SK-N-SH (cell line): ENCODE data around the gene CPN1. TPM values are rescaled to one million over a fixed set of nuclear protein-coding genes. Genes with fewer than 3 reads are reported as not detected.
"Not testable (repeated sequence)": the region's sequence is repeated elsewhere in the genome, so short reads cannot be mapped to it uniquely, and the experiment has no call there.

Experiments
- CTCF ChIA-PET: fragments of 300-600, 350-600 bp; formaldehyde crosslinking; extraction: SDS; loops from one replicate; lab custom pipeline; 2021; lab: Yijun Ruan, JAX
- POLR2A ChIA-PET: fragments of 350-600 bp; sonication (Branson Sonifier 250); formaldehyde crosslinking; extraction: SDS; loops from one replicate; lab custom pipeline; 2020; ENCODE audit warnings: antibody characterized with exemption, inconsistent platforms; lab: Yijun Ruan, JAX
- DNase-seq: peaks from one replicate; pipeline ENCODE4 v3.0.0; 2012
- H2AFZ ChIP-seq: fragments of 200-600 bp; sonication (generic); 2 replicates; pipeline ENCODE4 v1.8.1; 2016; ENCODE audit warnings: antibody characterized with exemption, mild to moderate bottlenecking, low read depth
- H3F3A ChIP-seq: fragments of 200-600 bp; sonication (generic); replicated peaks from 2 replicates; pipeline ENCODE3; 2016; ENCODE audit warnings: antibody characterized with exemption, mild to moderate bottlenecking; ENCODE audit not compliant: insufficient read depth
- H3K27ac ChIP-seq, 2 experiments: fragments of 200-500 bp in 1 of 2; fragments of 200-600 bp in 1 of 2; sonication (Bioruptor generic) in 1 of 2; sonication (generic), shearing (Covaris generic) in 1 of 2; 2 replicates each; pipeline versions ENCODE4 v1.5.1 to v1.6.1; 2014 to 2016; ENCODE audit warnings: low read depth in 2 of 2, inconsistent platforms in 1 of 2, low read length in 1 of 2, mild to moderate bottlenecking in 1 of 2, mixed read lengths in 1 of 2
- H3K27me3 ChIP-seq: fragments of 200-600 bp; sonication (generic), shearing (Covaris generic); 2 replicates; pipeline ENCODE4 v1.6.1; 2016; ENCODE audit warnings: mixed run types; ENCODE audit not compliant: insufficient read depth
- H3K36me3 ChIP-seq, 2 experiments: fragments of 200-500 bp in 1 of 2; fragments of 200-600 bp in 1 of 2; sonication (Bioruptor generic) in 1 of 2; sonication (generic) in 1 of 2; replicated peaks in 1 of 2; 2 replicates each; pipeline versions ENCODE3 to v1.5.1; 2014 to 2016; ENCODE audit warnings: low read length in 1 of 2, mild to moderate bottlenecking in 1 of 2; ENCODE audit not compliant: insufficient read depth in 2 of 2, control insufficient read depth in 1 of 2
- H3K4me1 ChIP-seq, 2 experiments: fragments of 200-500 bp in 1 of 2; fragments of 200-600 bp in 1 of 2; sonication (Bioruptor generic) in 1 of 2; sonication (generic), shearing (Covaris generic) in 1 of 2; 2 replicates each; pipeline versions ENCODE4 v1.5.1 to v1.6.1; 2014 to 2016; ENCODE audit warnings: low read depth in 1 of 2, low read length in 1 of 2, mixed run types in 1 of 2; ENCODE audit not compliant: insufficient read depth in 2 of 2, control insufficient read depth in 1 of 2
- H3K4me2 ChIP-seq: fragments of 200-600 bp; sonication (generic), shearing (Covaris generic); 2 replicates; pipeline ENCODE4 v1.6.1; 2017; ENCODE audit warnings: mixed run types
- H3K4me3 ChIP-seq, 2 experiments: fragments of 200-500 bp in 1 of 2; fragments of 200-600 bp in 1 of 2; sonication (Bioruptor generic) in 1 of 2; sonication (generic), shearing (Covaris generic) in 1 of 2; 2 replicates each; pipeline versions ENCODE4 v1.5.1 to v1.8.1; 2014 to 2016; ENCODE audit warnings: low read depth in 2 of 2, inconsistent platforms in 1 of 2, low read length in 1 of 2, mild to moderate bottlenecking in 1 of 2, mixed read lengths in 1 of 2, moderate library complexity in 1 of 2
- H3K79me2 ChIP-seq: fragments of 200-600 bp; sonication (generic); 2 replicates; pipeline ENCODE4 v1.8.1; 2017; ENCODE audit warnings: mild to moderate bottlenecking; ENCODE audit not compliant: insufficient read depth
- H3K9ac ChIP-seq: fragments of 200-600 bp; sonication (generic); 2 replicates; pipeline ENCODE4 v1.6.1; 2017; ENCODE audit warnings: mixed run types
- H3K9me2 ChIP-seq: fragments of 200-600 bp; sonication (generic); 2 replicates; pipeline ENCODE4 v1.6.1; 2017; ENCODE audit warnings: mixed run types
- H3K9me3 ChIP-seq: fragments of 200-600 bp; sonication (generic); 2 replicates; pipeline ENCODE4 v1.6.1; 2017; ENCODE audit warnings: mixed run types, mild to moderate bottlenecking, moderate library complexity
- H4K20me1 ChIP-seq: fragments of 200-600 bp; sonication (generic); 2 replicates; pipeline ENCODE4 v1.6.1; 2017; ENCODE audit warnings: mild to moderate bottlenecking, mixed run types; ENCODE audit not compliant: insufficient read depth
- CHD2 ChIP-seq: fragments of 150-350 bp; IDR thresholded peaks from 2 replicates; pipeline ENCODE4 v1.6.1; 2018; ENCODE audit warnings: low read length; ENCODE audit not compliant: partially characterized antibody
- GABPA ChIP-seq: IDR thresholded peaks from 2 replicates; pipeline ENCODE4 v1.4.0; 2012; ENCODE audit warnings: low read depth, mild to moderate bottlenecking
- JUND ChIP-seq: IDR thresholded peaks from 2 replicates; pipeline ENCODE4 v1.4.0; 2012
- NFIC ChIP-seq: IDR thresholded peaks from 2 replicates; pipeline ENCODE4 v1.4.0; 2012; ENCODE audit warnings: borderline replicate concordance
- PBX3 ChIP-seq: IDR thresholded peaks from 2 replicates; pipeline ENCODE4; 2012
- RCOR1 ChIP-seq: fragments of 150-350 bp; IDR thresholded peaks from 2 replicates; pipeline ENCODE4 v1.6.1; 2017; ENCODE audit warnings: antibody characterized with exemption, low read length
- RFX5 ChIP-seq: IDR thresholded peaks from 2 replicates; pipeline ENCODE4 v1.6.1; 2012; ENCODE audit warnings: mild to moderate bottlenecking, improper control_type of control experiment, low read length
- RXRA ChIP-seq: IDR thresholded peaks from 2 replicates; pipeline ENCODE4 v1.4.0; 2012; ENCODE audit warnings: low read depth, mild to moderate bottlenecking, borderline replicate concordance
- SMC3 ChIP-seq: IDR thresholded peaks from 2 replicates; pipeline ENCODE4 v1.6.1; 2012; ENCODE audit warnings: low read depth, low read length, improper control_type of control experiment
- TCF12 ChIP-seq: IDR thresholded peaks from 2 replicates; pipeline ENCODE4 v1.4.0; 2012
- whole genome bisulfite sequencing: methylation state at CpG from one replicate; pipeline ENCODE4 v1.1.6; 2017; ENCODE audit warnings: low lambda C conversion rate; 5-methylcytosine and 5-hydroxymethylcytosine counted together
- polyA plus RNA-seq, 3 experiments: library from polyadenylated mRNA; depleted of rRNA; stranded (reverse); fragments of >200 nt; gene quantifications; 2 replicates each; pipeline ENCODE4 v1.2.3, GENCODE V29; 2012
- TF ChIP-seq, protein P1 (sequence below): fragments of 150-350 bp; IDR thresholded peaks from 2 replicates; pipeline ENCODE4 v1.6.1; 2017; ENCODE audit warnings: antibody characterized with exemption, low read length, low read depth, borderline replicate concordance
- TF ChIP-seq, protein P2 (sequence below): fragments of 200-600 bp; sonication (generic); IDR thresholded peaks from 2 replicates; pipeline ENCODE4 v1.6.1; 2017; ENCODE audit warnings: antibody characterized with exemption, mild to moderate bottlenecking, moderate library complexity

Gene CPN1
- polyA plus RNA-seq, 1 of the 3 experiments (the other 2 are of a cell fraction), result not detected

DNA sequence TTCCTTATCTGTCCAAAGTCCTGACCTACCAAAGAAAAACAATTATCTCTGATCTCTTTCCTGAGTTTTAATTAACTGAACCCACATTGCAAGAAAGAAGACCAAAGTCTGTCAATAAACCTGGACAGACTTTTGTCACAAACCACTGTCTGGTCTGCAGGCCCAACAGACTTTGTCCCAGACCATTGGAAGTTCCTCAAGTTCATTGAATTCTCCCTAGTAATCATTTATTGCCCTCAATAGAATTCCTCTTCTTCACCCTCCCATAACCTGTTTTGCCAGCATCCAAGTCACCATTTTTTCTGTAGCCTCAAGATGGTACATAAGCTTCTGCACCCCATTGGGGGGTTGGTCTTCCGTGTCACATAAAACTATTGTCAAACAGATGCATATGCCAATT, 68.0 kb downstream of the CPN1 start:
- H3K79me2 ChIP-seq, result peaks cover 9% of the 10 kb centered on the region
- 100% methylated on average over 1 of the region's 1 CpG for WGBS

GRCh38 chr10:100011906-100012305, 69.8 kb downstream of the CPN1 start:
- POLR2A ChIA-PET, DNase-seq: not testable (repeated sequence)
- WGBS, result 91% methylated on average over 20 of the region's 20 CpGs

More for the DNA sequence above, 68.0 kb downstream of the CPN1 start:
- DNase-seq, result no peak
- Histone ChIP-seq H3K4me2 (no peak overlapping the region), H2AFZ (no peak overlapping the region), H3K4me1 (peaks cover 0 to 2% of the 10 kb centered on the region in 2 experiments; a peak in 2 of 4 replicates), H3K27me3 (no peaks in the 10 kb centered on the region), H3K9ac (no peak overlapping the region), H3K27ac (no peak overlapping the region), H3K9me2 (no peaks in the 10 kb centered on the region), H4K20me1 (no peaks in the 10 kb centered on the region), H3K4me3 (no peak overlapping the region), H3F3A (peaks cover 7% of the 10 kb centered on the region), H3K9me3 (no peaks in the 10 kb centered on the region), H3K36me3 (no peaks in the 10 kb centered on the region)
- no peak for TF ChIP-seq TCF12
- TF ChIP-seq SMC3, result no peak
- TF ChIP-seq JUND, result no peak
- no peak for TF ChIP-seq NFIC
- TF ChIP-seq, protein P1, sequence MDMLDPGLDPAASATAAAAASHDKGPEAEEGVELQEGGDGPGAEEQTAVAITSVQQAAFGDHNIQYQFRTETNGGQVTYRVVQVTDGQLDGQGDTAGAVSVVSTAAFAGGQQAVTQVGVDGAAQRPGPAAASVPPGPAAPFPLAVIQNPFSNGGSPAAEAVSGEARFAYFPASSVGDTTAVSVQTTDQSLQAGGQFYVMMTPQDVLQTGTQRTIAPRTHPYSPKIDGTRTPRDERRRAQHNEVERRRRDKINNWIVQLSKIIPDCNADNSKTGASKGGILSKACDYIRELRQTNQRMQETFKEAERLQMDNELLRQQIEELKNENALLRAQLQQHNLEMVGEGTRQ, result no peak
- TF ChIP-seq RXRA, result no peak
- CTCF ChIA-PET, result interaction anchor here (0.6 to 1.5 kb wide), 2 partner anchors 21 to 168 kb away, joined by 3 to 9 read pairs; no protein-coding TSS in a partner anchor
- POLR2A ChIA-PET, result interaction anchor here (1.0 kb wide), 1 partner anchor 14 kb away, joined by 3 read pairs; no protein-coding TSS in a partner anchor

DNA sequence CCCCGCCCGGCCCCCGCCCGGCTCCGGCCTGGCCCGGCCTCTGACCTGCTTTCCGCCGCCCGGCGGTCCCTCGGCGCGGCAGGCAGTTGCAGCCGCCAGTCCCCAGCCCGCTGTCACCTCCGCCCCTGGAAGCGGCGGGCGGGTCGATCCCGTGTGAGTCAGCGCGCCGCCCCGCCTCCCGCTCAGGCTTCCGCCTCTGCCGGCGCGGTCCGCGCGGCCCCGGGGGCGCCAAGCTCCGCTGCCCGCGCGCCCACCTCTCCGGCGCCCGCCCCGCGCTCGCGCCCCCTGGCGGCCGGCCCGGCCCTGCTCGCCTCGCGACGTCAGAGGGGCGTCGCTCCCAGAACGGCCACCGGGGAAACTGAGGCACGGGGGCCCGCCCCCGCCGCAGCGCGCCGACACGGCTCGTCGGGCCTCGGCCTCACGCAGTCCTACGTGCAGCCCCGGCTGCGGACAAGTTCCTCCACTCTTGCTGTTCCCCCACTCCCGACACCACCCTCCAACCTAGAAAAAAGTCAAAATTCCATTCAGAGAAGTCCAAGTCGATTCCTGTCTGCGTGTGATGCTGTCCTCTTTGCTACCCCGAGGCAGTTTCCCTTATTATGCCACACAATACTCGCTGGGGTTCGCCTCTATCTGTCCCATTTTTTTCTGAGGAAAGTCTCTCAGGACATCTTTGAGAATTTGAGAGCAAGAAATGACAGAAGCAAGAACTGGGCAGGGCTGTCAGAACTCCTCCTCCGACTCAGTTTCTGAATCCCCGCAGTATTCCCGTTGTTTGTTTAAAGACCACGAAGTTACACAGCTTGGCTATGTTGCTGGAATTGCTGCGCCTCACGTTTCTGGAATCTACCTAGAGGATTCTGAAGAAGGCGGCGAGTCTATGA, 71.6 kb downstream of the CPN1 start, which contains the start of gene DNMBP:
TSS of gene DNMBP (minus strand) at position 155 of the 884 bp plus-strand sequence. CDS start 37,823 bp downstream, outside the sequence.
- peaks cover 35% of the 10 kb centered on the region for H3F3A ChIP-seq
- H3K9me2 ChIP-seq, result no peaks in the 10 kb centered on the region
- H4K20me1 ChIP-seq, result no peaks in the 10 kb centered on the region
- H3K27ac ChIP-seq, result peak within 1 kb of the TSS; percentile 50 to 99; a peak in 3 of 4 replicates
- no peaks in the 10 kb centered on the region for H3K36me3 ChIP-seq
- no peaks in the 10 kb centered on the region for H3K9me3 ChIP-seq
- H3K4me1 ChIP-seq, result peaks cover 10 to 13% of the 10 kb centered on the region in 2 experiments
- peak within 1 kb of the TSS; percentile 79 for H2AFZ ChIP-seq
- peak within 1 kb of the TSS; percentile 79 to 93 for H3K4me3 ChIP-seq
- 9% methylated on average over 26 of the region's 86 CpGs for WGBS
- peaks cover 41% of the 10 kb centered on the region for H3K79me2 ChIP-seq
- POLR2A ChIA-PET, result no interaction called here
- peak; percentile 99 for DNase-seq
- CTCF ChIA-PET, result interaction anchor here (0.6 to 5.0 kb wide), 57 partner anchors 8 to 389 kb away, joined by 3 to 64 read pairs (median 4); no protein-coding TSS in a partner anchor
- H3K27me3 ChIP-seq, result no peaks in the 10 kb centered on the region
- H3K9ac ChIP-seq, result peak within 1 kb of the TSS; percentile 77
- H3K4me2 ChIP-seq, result peak within 1 kb of the TSS; percentile 95
- TF ChIP-seq RCOR1 (no peak), CHD2 (no peak), RFX5 (no peak), PBX3 (no peak), GABPA (no peak), RXRA (no peak), SMC3 (peak; percentile 53)
- TF ChIP-seq, protein P2, sequence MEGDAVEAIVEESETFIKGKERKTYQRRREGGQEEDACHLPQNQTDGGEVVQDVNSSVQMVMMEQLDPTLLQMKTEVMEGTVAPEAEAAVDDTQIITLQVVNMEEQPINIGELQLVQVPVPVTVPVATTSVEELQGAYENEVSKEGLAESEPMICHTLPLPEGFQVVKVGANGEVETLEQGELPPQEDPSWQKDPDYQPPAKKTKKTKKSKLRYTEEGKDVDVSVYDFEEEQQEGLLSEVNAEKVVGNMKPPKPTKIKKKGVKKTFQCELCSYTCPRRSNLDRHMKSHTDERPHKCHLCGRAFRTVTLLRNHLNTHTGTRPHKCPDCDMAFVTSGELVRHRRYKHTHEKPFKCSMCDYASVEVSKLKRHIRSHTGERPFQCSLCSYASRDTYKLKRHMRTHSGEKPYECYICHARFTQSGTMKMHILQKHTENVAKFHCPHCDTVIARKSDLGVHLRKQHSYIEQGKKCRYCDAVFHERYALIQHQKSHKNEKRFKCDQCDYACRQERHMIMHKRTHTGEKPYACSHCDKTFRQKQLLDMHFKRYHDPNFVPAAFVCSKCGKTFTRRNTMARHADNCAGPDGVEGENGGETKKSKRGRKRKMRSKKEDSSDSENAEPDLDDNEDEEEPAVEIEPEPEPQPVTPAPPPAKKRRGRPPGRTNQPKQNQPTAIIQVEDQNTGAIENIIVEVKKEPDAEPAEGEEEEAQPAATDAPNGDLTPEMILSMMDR, result peak; percentile 65
- TF ChIP-seq, protein P1, result no peak

More at GRCh38 chr10:100011906-100012305, 69.8 kb downstream of the CPN1 start:
- not testable (repeated sequence) for H3K9me3 ChIP-seq, H3K4me2 ChIP-seq, H3K27me3 ChIP-seq, H4K20me1 ChIP-seq, H3K27ac ChIP-seq, H3K9ac ChIP-seq, H3K4me3 ChIP-seq, H3K9me2 ChIP-seq, H2AFZ ChIP-seq, H3K36me3 ChIP-seq
- Histone ChIP-seq H3F3A (peaks cover 19% of the 10 kb centered on the region), H3K4me1 (peaks cover 8 to 10% of the 10 kb centered on the region in 2 experiments), H3K79me2 (peaks cover 26% of the 10 kb centered on the region)
- CTCF ChIA-PET, result interaction anchor here (2.9 to 5.0 kb wide), 3 partner anchors 33 to 166 kb away, joined by 22 to 53 read pairs (median 52); no protein-coding TSS in a partner anchor
